GM18519 (cell line): ENCODE results near the gene CBLC.
"Not testable (repeated sequence)": the region's sequence is repeated elsewhere in the genome, so short reads cannot be mapped to it uniquely, and the experiment has no call there.

Experiments
- ATAC-seq: cut with Tn5 transposase; IDR thresholded peaks from one replicate; pipeline ENCODE4 v1.9.1; 2021; ENCODE audit warnings: mild to moderate bottlenecking, moderate library complexity; ENCODE audit not compliant: unreplicated experiment, low FRiP score

Gene CBLC

GRCh38 chr19:44816301-44816700, 38.6 kb downstream of the CBLC start:
- ATAC-seq: no peak

DNA sequence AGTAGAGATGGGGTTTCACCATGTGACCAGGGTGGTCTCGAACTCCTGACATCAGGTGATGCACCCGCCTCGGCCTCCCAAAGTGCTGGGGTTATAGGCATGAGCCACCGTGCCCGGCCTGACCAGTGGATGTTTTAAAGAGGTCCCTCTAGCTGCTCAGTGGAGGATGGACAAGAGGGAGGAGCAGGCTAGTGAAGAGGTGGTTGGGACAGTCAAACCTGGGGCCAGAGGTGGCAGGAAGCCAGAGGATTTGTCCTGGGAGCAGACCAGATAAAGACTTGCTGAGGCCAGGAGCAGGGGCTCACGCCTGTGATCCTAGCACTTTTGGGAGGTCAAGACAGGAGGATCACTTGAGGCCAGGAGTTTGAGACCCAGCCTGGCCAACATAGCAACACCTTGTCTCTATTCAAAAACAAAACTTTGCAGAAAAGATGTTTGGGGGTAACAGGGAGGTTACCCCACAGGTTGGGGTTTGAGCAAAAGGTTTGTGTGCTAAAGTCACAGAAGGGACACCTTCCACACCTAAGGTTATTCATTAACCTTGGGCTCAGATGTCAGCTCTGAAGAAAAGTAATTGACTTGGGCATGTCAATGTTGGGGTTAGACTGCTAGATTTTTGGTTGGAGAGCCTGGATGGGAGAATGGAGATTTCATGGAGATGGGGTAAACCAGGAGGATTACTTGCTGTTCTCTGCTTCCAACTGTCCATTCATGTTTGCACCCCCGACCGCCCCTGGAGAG, 40.2 kb downstream of the CBLC start:
- no peak for ATAC-seq

GRCh38 chr19:44818466-44819031, 40.9 kb downstream of the CBLC start:
- no peak for ATAC-seq

DNA sequence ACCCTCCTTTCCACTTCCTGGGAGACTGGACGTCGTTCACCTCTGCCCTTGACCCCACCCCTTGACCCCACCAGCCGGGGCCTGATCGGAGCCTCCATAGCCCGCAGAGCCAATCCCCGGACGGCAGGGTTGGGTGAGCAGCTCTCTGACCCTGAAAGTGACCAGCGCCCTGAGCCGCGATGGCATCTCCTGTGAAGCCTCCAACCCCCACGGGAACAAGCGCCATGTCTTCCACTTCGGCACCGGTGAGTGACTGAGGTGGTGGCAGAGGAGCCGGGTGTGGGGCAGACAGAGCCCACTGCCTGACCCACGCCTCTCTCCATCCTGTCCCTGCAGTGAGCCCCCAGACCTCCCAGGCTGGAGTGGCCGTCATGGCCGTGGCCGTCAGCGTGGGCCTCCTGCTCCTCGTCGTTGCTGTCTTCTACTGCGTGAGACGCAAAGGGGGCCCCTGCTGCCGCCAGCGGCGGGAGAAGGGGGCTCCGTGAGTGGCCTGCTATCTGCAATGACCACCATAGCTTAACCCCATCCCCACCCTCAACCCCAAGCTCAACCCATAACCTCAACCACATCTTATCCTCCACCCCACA, 41.6 kb downstream of the CBLC start:
- no peak for ATAC-seq

DNA sequence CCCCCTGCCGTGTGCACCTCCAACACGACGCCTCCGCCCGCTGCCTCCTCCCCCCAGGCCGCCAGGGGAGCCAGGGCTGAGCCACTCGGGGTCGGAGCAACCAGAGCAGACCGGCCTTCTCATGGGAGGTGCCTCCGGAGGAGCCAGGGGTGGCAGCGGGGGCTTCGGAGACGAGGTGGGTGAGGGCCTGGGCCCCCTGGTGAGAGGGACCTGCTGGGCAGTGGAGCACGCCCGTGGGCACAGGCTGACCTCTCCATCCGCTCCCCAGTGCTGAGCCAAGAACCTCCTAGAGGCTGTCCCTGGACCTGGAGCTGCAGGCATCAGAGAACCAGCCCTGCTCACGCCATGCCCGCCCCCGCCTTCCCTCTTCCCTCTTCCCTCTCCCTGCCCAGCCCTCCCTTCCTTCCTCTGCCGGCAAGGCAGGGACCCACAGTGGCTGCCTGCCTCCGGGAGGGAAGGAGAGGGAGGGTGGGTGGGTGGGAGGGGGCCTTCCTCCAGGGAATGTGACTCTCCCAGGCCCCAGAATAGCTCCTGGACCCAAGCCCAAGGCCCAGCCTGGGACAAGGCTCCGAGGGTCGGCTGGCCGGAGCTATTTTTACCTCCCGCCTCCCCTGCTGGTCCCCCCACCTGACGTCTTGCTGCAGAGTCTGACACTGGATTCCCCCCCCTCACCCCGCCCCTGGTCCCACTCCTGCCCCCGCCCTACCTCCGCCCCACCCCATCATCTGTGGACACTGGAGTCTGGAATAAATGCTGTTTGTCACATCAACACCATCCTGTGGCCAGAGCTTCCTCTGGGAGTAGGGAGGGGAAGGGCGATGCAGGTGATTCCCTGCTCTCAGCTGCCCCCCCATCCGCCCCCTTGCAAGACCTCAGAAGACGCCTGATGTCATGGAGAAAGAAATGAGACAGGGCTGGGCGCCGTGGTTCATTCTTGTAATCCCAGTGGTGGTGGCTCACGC, 43.2 kb downstream of the CBLC start:
- no peak for ATAC-seq

GRCh38 chr19:44822177-44822576, 44.5 kb downstream of the CBLC start:
- ATAC-seq: no peak

DNA sequence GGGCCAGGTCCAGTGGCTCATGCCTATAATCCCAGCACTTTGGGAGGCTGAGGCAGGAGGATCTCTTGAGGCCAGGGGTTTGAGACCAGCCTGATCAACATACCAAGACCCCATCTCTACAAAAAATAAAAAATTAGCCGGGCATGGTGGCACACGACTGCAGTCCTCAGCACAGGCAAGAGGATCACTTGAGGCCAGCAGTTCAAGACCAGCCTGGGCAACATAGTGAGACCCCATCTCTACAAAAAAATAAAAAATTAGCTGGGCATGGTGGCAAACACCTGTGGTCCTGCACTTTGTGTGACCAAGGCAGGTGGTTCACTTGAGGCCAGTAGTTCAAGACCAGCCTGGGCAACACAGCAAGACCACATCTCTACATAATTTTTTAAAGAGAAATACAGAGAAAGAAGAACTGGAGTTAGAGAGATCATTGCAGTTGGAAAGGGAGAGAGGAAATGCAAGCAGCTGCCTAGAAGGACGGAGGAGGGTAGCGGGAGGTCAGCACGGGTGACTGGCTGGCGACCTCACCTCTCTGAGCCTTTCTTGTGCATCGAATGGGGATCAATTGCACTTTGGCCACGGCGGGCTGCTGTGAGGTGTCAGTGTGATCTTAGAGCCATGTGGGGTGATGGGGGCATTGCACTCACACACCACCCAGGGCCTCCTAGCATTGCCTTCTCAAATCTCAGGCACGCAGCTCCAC, 45.1 kb downstream of the CBLC start:
- ATAC-seq: no peak

DNA sequence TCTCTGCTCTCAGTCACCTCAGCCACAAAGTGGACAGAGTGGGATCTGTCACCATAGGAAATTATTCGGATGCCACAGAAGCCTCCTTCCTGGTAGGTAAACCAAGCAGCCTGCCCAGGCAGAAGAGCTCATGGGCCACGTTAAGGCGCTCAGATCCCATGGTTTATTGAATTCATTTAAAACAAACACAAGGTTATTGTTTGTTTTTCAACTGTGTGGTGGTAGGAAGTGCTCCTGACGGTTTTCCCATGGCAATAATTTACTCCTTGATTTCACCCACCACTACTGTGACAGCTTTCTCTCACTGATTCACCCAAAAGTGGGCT, 45.6 kb downstream of the CBLC start:
- ATAC-seq: no peak

DNA sequence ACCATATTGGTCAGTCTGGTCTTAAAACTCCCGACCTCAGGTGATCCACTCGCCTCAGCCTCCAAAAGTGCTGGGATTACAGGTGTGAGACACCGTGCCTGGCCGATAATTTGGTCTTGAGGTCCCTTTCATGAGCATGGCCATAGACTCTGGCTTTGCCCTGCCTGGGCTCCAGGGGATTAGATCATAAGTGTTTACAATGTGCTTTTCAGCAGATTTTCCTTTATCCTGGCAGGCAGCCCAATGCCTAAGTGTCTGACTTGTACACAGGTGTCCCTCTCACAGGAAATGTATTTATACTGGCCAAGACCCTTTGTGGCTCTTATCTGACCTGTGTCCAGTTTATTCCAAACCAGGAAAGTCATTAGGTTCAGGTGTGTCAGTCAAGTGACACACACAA, 47.1 kb downstream of the CBLC start:
- ATAC-seq: no peak

GRCh38 chr19:44832875-44833274, 55.2 kb downstream of the CBLC start:
- not testable (repeated sequence) for ATAC-seq

DNA sequence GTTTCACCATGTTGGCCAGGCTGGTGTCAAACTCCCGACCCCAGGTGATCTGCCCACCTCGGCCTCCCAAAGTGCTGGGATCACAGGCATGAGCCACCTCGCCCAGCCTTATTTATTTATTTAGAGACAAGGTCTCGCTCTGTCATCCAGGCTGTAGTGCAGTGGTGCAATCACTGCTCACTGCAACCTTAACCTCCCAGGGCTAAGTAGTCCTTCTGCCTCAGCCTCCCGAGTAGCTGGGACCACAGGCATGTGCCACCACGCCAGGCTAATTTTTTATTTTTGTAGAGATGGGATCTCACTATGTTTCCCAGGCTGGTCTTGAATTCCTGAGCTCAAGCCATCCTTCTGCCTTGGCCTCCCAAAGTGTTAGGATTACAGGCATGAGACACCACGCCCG, 56.7 kb downstream of the CBLC start:
- not testable (repeated sequence) for ATAC-seq

DNA sequence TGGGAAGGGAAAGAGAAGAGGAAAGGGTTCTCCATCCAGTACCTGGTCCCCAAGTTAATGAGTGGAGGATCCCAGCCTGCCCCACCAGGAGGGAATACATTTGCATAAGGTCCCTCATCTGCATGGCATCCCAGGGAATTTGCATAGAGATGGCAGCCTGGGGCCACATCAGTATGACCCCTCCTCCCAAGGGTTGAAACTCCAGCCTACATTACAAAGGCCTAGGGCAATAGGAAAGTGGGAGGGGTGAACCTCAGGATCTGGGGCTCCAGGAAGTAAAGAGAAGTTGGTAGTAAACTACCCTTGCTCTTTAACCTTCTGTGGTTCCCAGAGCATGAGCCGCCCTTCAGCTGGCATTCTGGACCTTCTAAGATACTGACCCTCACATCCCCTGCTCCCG, 61.6 kb downstream of the CBLC start:
- no peak for ATAC-seq

DNA sequence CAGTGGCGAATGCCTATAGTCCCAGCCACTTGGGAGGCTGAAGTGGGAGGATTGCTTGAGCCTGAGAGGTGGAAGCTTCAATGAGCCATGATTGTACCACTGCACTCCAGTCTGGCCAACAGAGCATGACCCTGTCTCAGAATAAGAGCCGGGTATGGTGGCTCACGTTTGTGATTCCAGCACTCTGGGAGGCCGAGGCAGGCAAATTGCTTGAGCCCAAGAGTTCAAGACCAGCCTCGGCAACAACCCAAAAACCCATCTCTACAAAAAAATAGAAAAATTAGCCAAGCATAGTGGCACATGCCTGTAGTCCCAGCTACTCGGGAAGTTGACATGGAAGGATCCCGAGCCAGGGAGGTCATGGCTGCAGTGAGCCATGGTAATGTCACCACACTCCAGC, 63.1 kb downstream of the CBLC start:
- no peak for ATAC-seq

DNA sequence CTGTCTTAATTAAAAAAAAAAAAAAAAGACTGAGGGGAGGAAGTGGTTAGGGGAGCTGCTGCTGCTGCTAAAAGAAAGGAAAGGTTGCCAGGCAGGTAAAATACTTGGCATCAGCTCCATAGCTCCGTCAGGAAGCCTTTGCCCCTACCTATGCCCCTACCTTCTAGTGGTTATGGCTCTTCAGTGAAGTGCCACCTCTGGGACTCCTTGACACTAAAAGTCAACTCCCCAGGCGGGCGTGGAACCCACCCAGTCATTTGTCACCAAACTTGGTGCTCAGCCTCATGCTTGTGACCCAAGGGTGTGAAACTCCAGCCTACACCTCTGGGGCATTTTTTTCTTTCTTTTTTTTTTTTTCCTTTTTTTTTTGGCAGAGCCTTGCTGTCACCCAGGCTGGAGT, 63.5 kb downstream of the CBLC start:
- ATAC-seq: no peak

GRCh38 chr19:44845286-44845611, 67.6 kb downstream of the CBLC start:
- peak; percentile 7 for ATAC-seq

DNA sequence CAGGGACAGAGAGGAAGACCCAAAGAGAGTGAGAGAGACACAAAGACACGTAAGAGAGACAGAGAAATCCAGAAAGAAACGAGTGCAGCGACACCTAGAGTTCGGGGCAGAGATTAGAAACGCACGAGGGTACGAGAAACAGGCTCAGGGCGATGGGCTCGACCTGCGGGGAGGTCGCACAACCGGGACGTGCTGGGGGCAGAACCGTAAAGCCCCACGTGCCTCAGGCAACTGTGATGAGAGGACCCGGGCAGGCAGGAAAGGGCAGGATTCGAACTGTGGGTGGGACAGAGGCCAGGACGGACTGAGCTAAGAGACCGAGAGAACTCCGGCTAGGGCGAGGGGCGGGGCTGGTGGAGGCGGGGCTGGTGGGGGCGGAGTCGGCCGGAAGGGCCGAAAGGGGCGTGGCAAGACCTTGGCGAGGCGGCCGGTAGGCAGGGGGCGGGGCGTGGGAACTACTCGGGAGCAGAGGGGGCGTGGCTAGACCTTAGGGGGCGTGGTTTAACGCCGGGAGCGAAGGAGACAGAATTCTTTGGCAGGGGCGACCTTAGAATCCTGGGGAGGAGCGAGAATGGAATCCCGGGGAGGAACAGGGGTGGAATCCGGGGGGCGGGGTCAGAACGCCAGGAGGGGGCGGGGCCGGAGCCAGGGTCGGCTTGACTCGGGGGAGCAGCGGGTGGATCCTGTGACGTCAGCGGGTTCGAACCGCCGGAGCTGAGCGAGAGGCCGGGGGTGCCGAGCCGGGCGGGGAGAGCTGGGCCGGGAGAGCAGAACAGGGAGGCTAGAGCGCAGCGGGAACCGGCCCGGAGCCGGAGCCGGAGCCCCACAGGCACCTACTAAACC, 68.1 kb downstream of the CBLC start, which contains the start of gene NECTIN2:
Gene NECTIN2 (plus strand): TSS at position 686 of the 843 bp plus-strand sequence. CDS start 229 bp downstream, outside the sequence.
- no peak for ATAC-seq

DNA sequence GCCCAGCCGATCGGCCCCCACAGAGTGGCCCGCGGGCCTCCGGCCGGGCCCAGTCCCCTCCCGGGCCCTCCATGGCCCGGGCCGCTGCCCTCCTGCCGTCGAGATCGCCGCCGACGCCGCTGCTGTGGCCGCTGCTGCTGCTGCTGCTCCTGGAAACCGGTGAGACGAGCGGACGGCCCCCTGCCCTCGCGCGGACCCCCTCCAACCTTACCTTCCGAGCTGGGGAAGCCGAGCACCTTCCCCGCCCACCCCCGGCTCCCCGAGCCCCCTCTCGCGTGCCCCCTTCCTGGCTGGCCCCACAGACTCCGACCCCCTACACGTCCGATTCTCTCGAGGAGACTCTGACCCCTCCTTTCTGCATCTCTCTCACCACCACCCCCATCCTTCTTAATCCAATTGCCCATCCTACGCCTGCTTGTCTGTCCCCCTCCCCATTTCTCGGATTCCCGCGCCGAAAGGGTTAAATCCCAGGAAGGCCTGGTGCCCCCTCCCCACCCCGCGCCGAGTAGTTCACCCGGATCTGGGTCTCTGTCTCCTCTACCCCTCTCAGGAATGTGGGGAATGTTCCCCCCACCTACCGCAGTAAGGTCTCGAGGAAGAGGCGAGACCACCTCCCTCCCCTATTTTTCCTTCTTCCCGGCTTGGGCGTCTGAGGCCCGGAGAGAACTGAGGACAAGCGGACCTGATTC, 68.9 kb downstream of the CBLC start:
- ATAC-seq: no peak

DNA sequence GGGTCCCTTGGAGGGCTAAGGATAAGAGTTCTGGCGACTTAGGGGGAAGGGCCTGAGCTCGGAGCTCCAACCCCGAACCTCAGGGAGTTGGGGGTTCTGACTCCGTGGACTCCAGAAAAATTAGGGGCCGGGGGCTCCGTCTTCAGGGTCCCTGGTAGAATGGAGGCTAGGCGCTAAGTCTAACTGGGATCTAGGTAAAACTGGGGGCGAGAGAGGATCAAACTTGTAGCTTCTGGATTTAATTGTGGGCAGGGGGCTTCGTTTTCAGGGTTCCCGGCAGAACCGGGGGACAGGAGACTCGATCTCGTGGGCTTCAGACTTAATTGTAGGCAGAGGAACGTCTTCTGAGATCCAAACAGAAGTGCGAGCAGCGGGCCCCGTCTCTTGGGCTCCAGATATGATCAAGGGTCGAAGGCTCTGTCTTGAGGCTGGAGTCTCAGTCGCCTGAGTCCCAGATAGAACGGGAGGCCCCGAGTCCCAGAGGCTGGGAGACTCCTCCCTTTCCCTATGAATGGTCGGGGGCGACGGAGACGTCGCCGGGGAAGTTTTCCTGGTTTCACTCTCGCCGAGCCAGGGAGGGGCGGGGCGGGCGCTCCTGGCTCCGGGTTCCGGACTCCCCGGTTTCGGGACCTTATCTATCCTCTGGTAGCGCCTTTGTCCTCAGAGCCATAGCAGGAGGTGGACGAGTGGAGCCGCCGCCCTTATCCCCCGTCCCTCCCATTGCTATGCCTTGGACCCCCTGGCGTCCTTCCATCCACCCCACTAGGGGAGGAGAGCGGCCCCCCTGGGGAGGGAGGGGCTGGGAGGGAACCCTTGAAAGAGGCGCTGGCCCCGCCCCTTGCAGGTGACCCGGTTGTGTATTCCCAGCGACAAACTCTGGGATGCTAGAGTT, 69.7 kb downstream of the CBLC start:
- no peak for ATAC-seq
